ENCODE results near the gene HFE.

DNA sequence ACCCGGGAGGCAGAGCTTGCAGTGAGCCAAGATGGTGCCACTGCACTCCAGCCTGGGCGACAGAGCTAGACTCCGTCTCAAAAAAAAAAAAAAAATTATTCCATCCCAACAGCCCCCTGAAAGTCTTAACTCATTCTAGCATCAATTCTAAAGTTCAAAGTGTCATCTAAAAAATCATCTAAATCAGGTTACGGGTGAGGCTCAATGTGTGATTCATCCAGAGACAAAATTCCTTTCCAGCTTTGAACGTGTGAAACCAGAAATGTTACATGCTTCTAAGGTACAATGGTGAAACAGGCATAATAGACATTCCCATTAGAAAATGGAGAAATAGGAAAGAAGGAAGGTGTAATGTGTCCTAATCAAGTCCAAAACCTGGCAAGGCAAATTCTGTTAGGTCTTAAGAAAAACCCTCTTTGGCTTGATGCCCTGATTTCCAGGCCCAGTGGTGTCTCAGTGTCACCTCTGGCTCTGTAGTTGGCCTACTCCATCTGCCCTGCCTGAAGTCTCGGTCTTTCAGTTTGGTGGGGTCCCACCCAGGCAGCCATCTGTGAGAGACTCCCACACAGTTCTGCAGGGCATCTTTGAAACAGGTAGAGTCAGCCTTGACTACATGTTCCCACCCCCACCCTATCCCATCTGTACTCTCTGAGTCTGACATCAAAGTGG, 43.5 kb downstream of the HFE start:
- TF ChIP-seq EZH2 (IDR thresholded peaks at IDR 0.05), result no peak
- no peak for TF ChIP-seq POLR2AphosphoS5 (IDR thresholded peaks at IDR 0.05; ENCODE audit: borderline replicate concordance, low read depth, low read length)
- no peak for TF ChIP-seq FOXP2 (optimal IDR thresholded peaks at IDR 0.05; ENCODE audit: control extremely low read depth, extremely low read length, insufficient read depth)
